Fibroblast of the aortic adventitia (primary cell): Measurements from ENCODE around the gene DDX1. TPM values are rescaled to one million over a fixed set of nuclear protein-coding genes. Genes with fewer than 3 reads are reported as not detected.

Experiments used
- DNase-seq: peaks from one replicate; pipeline ENCODE4 v3.0.0-alpha.2; 2010; ENCODE audit warnings: low read depth
- H3K4me3 ChIP-seq: 2 replicates; pipeline ENCODE4 v1.5.1; 2011; ENCODE audit warnings: low read depth, mild to moderate bottlenecking, control low read depth, low read length, moderate library complexity
- total RNA-seq: library from RNA; depleted of rRNA; stranded (reverse); fragments of >200 nt; gene quantifications from 2 replicates; pipeline ENCODE4 v1.2.3, GENCODE V29; 2012; ENCODE audit warnings: low replicate concordance
- TF ChIP-seq, protein P1 (sequence below): IDR thresholded peaks from 2 replicates; pipeline ENCODE4 v1.5.1; 2011; ENCODE audit warnings: mild to moderate bottlenecking, low read length, control low read depth, inconsistent platforms; ENCODE audit not compliant: insufficient read depth

The DDX1 gene
- total RNA-seq, 1 donor: 110 TPM

GRCh38 chr2:15599994-15600393 is 8.3 kb downstream of the DDX1 start:
- H3K4me3 ChIP-seq: no peak overlapping the region
- TF ChIP-seq, protein P1, sequence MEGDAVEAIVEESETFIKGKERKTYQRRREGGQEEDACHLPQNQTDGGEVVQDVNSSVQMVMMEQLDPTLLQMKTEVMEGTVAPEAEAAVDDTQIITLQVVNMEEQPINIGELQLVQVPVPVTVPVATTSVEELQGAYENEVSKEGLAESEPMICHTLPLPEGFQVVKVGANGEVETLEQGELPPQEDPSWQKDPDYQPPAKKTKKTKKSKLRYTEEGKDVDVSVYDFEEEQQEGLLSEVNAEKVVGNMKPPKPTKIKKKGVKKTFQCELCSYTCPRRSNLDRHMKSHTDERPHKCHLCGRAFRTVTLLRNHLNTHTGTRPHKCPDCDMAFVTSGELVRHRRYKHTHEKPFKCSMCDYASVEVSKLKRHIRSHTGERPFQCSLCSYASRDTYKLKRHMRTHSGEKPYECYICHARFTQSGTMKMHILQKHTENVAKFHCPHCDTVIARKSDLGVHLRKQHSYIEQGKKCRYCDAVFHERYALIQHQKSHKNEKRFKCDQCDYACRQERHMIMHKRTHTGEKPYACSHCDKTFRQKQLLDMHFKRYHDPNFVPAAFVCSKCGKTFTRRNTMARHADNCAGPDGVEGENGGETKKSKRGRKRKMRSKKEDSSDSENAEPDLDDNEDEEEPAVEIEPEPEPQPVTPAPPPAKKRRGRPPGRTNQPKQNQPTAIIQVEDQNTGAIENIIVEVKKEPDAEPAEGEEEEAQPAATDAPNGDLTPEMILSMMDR: no peak
- no peak for DNase-seq

DNA sequence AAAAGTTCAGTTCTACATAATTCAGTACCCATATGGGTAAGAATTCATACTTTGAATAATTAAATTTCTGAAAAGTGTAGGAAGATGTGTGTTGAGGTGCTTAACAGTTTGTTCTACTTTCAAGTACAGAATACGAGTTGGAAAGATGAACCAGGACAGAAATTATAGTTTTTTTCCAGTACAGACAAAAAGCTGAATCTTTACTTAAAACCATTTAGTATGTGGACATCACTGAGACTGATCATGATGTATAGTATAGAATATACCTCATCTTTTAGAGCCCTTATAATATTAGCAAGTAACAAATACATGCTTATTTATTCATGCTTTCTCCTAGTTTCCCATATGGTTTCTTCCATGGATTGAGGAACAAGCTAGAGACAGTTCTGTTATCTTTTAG is 10.0 kb downstream of the DDX1 start:
- TF ChIP-seq, protein P1: no peak
- no peak for DNase-seq
- no peak overlapping the region for H3K4me3 ChIP-seq

DNA sequence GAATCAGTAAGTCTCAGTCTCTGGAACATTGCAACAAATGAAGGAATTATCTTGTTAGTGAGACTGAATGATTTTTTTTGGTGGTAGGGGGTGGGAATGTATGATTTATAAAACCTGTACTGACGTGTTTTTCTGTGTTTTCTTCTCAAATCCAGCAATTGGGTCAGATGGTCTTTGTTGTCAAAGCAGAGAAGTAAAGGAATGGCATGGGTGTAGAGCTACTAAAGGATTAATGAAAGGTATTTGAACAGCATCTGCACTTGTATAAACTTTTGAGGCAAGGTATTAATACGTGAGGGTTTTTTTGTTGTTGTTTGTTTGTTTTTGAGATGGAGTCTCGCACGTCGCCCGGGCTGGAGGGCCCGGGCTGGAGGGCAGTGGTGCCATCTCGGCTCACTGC is 10.7 kb downstream of the DDX1 start:
- H3K4me3 ChIP-seq: no peak overlapping the region
- DNase-seq: no peak
- TF ChIP-seq, protein P1: no peak

- TF ChIP-seq, protein P1: no peak
- DNase-seq: no peak
- H3K4me3 ChIP-seq: no peak overlapping the region
Observed at GRCh38 chr2:15603044-15603765, 11.5 kb downstream of the DDX1 start.

GRCh38 chr2:15603948-15604347 is 12.3 kb downstream of the DDX1 start:
- TF ChIP-seq, protein P1: no peak
- DNase-seq: no peak
- H3K4me3 ChIP-seq: no peak overlapping the region

DNA sequence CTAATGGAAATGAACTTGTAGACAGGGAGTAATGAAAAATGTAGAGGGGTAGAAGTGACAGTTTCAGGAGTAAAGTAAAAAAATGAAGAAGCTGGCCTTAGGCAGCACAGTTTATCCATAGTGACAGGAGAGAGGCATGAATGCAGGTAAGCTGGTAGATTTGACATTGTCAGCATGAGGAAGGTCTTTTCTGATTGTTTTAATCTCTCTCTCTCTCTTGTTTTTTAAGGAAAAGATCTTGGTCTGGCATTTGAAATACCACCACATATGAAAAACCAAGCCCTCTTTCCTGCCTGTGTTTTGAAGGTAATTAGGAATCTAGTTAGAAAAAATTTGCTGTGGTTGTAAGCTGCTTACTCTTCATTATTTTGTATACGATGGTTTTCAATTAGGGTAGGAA is 14.1 kb downstream of the DDX1 start:
- DNase-seq: no peak
- TF ChIP-seq, protein P1: no peak
- H3K4me3 ChIP-seq: no peak overlapping the region
